ENCODE results near the gene KCND1. TPM values are rescaled to one million over a fixed set of nuclear protein-coding genes. Genes with fewer than 3 reads are reported as not detected.

The KCND1 gene
- polyA plus RNA-seq, 1 donor (not counting 4 experiments of a cell fraction or from before 2014, with no cell fraction given), result 0.20 TPM

DNA sequence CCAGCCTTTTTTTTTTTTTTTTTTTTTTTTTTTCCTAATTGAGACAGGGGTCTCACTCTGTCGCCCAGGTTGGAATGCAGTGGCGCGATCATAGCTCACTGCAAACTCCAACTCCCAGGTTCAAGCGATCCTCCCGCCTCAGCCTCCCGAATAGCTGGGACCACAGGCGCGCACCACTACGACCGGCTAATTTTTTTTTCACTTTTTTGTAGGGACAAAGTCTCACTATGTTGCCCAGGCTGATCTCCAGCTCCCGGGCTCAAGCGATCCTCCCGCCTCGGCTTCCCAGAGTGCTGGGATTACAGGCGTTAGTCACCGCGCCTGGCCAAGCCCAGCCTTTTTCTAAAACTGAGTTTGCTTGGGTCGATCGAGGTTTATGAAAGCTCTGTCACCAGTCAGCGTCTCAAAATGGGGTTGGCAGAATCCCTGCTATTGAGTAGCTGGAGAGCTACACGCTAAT is 13.0 kb downstream of the KCND1 start:
- dilution Hi-C loops (cut with MboI; ENCODE audit: extremely low pct_ligation_motif_present, low sequenced_read_pairs), result no loop called here
- Histone ChIP-seq H3K4me2 (ENCODE audit: control insufficient read depth, extremely low read depth, insufficient read depth, low read depth, low read length) (peak overlapping the region; percentile 72), H3K9ac (ENCODE audit: control insufficient read depth, extremely low read depth, insufficient read depth, low read length) (peak overlapping the region; percentile 95), H3K36me3 (ENCODE audit: control insufficient read depth in 2 of 2, extremely low read depth in 1 of 2, insufficient read depth in 2 of 2, low read length in 2 of 2) (peaks cover 3 to 14% of the 10 kb centered on the region in 2 experiments), H3K27me3 (ENCODE audit: control insufficient read depth, extremely low read depth, insufficient read depth, low read length) (no peaks in the 10 kb centered on the region), H4K20me1 (ENCODE audit: control insufficient read depth, extremely low read depth, insufficient read depth, low read length) (no peaks in the 10 kb centered on the region), H3K9me3 (ENCODE audit: control insufficient read depth, low read depth, low read length) (no peaks in the 10 kb centered on the region), H3K9me1 (ENCODE audit: control insufficient read depth, extremely low read depth, insufficient read depth, low read length) (no peaks in the 10 kb centered on the region), H2AFZ (ENCODE audit: control insufficient read depth, low read length) (peak overlapping the region; percentile 10), H3K4me1 (ENCODE audit: control insufficient read depth, extremely low read depth, insufficient read depth, low read length) (peaks cover 11% of the 10 kb centered on the region), H3K27ac (ENCODE audit: control insufficient read depth, insufficient read depth, low read length) (peak overlapping the region; percentile 98), H3K4me3 (ENCODE audit: control insufficient read depth in 2 of 3, extremely low read depth in 1 of 3, insufficient read depth in 2 of 3, low read depth in 1 of 3, low read length in 3 of 3) (peak overlapping the region; percentile 22 to 74 (median 38)), H3K79me2 (ENCODE audit: control insufficient read depth, insufficient read depth, low read length) (peaks cover 35% of the 10 kb centered on the region)
- DNase-seq (ENCODE audit: low read depth, low spot score) (no peak), FAIRE-seq (no peak)
- TF ChIP-seq EZH2 (IDR thresholded peaks at IDR 0.05; ENCODE audit: low read length) (no peak), CTCF (optimal IDR thresholded peaks at IDR 0.05 in 1 of 3, IDR thresholded peaks at IDR 0.05 in 1 of 3, conservative IDR thresholded peaks at IDR 0.05 in 1 of 3; ENCODE audit: extremely low read depth in 1 of 3, insufficient read depth in 2 of 3, low read length in 3 of 3) (no peak)

- H4K20me1 ChIP-seq (ENCODE audit: control insufficient read depth, extremely low read depth, insufficient read depth, low read length), result no peaks in the 10 kb centered on the region
- dilution Hi-C loops (cut with MboI; ENCODE audit: extremely low pct_ligation_motif_present, low sequenced_read_pairs), result no loop called here
- peak overlapping the region; percentile 95 for H3K9ac ChIP-seq (ENCODE audit: control insufficient read depth, extremely low read depth, insufficient read depth, low read length)
- H3K4me1 ChIP-seq (ENCODE audit: control insufficient read depth, extremely low read depth, insufficient read depth, low read length), result peaks cover 11% of the 10 kb centered on the region
- FAIRE-seq (peak; percentile 51), DNase-seq (ENCODE audit: low read depth, low spot score) (peak; percentile 81)
- H3K4me3 ChIP-seq (ENCODE audit: control insufficient read depth in 2 of 3, extremely low read depth in 1 of 3, insufficient read depth in 2 of 3, low read depth in 1 of 3, low read length in 3 of 3), result peak overlapping the region; percentile 53 to 74 (median 67)
- H3K27ac ChIP-seq (ENCODE audit: control insufficient read depth, insufficient read depth, low read length), result peak overlapping the region; percentile 98
- no peaks in the 10 kb centered on the region for H3K9me1 ChIP-seq (ENCODE audit: control insufficient read depth, extremely low read depth, insufficient read depth, low read length)
- no peaks in the 10 kb centered on the region for H3K27me3 ChIP-seq (ENCODE audit: control insufficient read depth, extremely low read depth, insufficient read depth, low read length)
- H3K36me3 ChIP-seq (ENCODE audit: control insufficient read depth in 2 of 2, extremely low read depth in 1 of 2, insufficient read depth in 2 of 2, low read length in 2 of 2), result peaks cover 4 to 14% of the 10 kb centered on the region in 2 experiments
- peak overlapping the region; percentile 87 for H2AFZ ChIP-seq (ENCODE audit: control insufficient read depth, low read length)
- no peaks in the 10 kb centered on the region for H3K9me3 ChIP-seq (ENCODE audit: control insufficient read depth, low read depth, low read length)
- H3K4me2 ChIP-seq (ENCODE audit: control insufficient read depth, extremely low read depth, insufficient read depth, low read depth, low read length), result peak overlapping the region; percentile 72
- TF ChIP-seq EZH2 (IDR thresholded peaks at IDR 0.05; ENCODE audit: low read length) (no peak), CTCF (optimal IDR thresholded peaks at IDR 0.05 in 1 of 3, IDR thresholded peaks at IDR 0.05 in 1 of 3, conservative IDR thresholded peaks at IDR 0.05 in 1 of 3; ENCODE audit: extremely low read depth in 1 of 3, insufficient read depth in 2 of 3, low read length in 3 of 3) (no peak)
- H3K79me2 ChIP-seq (ENCODE audit: control insufficient read depth, insufficient read depth, low read length), result peaks cover 41% of the 10 kb centered on the region
These were observed 13.6 kb downstream of the KCND1 start for GRCh38 chrX:48957827-48958634.

Data from keratinocyte (primary cell).